Myocyte (in vitro differentiated cells): ENCODE data around the gene PFKFB4. TPM values are rescaled to one million over a fixed set of nuclear protein-coding genes. Genes with fewer than 3 reads are reported as not detected.
"Not testable (repeated sequence)": the region's sequence is repeated elsewhere in the genome, so short reads cannot be mapped to it uniquely, and the experiment has no call there.

Experiments used
- DNase-seq: peaks from one replicate; pipeline ENCODE4 v3.0.0-alpha.2; 2012; ENCODE audit warnings: low read depth
- total RNA-seq: library from RNA; depleted of rRNA; stranded (reverse); fragments of >200 nt; gene quantifications from 2 replicates; pipeline ENCODE4 v1.2.3, GENCODE V29; 2014

PFKFB4 gene
- total RNA-seq, 1 donor from 2014 or later, result 8.1 TPM

DNA sequence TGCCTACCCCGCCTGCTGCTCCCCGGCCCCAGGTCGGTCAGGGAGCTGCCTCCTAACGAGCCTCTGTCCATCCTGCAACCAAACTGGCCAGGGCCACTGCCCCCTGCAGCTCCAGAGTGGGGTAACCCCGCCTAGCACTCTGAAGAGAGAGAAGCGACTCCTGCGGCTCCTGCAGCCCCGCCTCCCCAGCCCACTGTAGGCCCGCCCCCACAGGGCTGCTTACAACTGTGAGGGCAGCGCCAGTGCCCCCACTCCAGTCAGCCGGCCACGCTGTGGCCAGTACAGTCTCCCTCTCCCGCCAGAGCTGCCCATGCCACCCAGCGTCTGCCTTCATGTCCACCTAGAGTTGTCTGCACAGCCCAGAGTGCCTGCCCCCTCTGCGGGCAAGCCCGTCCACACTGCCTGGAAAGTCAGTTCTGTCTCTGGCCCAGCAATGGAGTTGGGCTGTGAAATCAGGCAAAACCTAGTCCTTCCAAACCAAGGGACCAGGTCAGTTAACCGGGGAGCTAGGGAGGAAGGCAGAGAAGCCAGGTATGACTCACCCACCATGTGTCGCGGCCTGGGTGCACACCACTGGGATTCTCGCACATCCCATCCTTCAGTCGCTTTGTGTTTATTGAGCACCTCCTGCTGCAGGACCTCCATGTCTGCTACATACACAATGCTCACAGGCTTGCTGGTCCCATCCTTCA is 4.6 kb upstream of the PFKFB4 start:
- DNase-seq, result peak; percentile 88

DNA sequence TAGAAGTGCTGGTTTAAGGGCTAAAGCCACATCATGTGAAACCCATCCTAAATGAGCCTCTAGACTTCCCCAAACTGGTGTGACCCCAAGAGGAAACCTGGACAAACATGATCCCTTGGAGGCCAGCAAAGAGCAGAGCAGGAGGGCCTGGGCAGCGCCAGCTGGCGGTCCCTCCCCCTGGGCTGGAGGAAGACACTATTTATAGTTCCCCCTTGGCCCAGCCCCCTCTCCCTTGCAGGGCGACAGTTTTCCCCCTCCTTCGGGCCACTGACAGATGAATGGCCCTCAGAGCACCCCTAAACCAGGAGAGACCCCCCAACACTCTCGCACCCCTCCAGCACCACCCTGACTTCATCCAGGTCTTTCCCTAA is 4.0 kb upstream of the PFKFB4 start:
- peak; percentile 76 for DNase-seq

DNA sequence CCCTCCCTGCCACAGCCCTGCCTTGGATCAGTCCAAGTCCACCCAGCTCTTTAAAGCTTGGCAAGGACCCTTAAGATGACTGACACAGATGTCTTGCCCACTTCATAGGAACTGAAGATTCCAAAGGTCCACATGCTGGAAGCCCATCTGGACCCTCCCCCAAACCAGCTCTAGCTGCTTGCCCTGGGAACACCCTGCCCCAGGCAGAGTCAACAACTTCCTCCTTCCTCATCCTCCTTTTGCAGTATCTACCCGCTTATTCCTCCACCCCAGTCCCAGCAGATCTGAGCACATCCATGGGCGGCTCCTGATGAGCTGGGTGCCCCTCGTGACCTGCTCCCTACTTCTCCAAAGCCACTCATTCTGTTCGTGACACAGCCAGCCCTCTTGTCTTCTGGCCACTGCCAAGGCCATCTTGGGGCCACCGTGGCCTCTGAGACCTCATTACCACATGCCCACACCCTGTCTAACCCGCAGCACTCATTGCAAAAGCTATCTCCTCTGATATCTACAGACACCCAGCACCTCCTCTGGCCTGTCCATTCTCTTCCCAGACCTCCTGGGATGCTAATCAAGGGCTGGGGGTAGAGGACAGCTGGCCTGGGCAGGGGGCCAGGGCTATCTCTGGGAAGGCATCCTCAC is 2.0 kb upstream of the PFKFB4 start:
- DNase-seq, result no peak

DNA sequence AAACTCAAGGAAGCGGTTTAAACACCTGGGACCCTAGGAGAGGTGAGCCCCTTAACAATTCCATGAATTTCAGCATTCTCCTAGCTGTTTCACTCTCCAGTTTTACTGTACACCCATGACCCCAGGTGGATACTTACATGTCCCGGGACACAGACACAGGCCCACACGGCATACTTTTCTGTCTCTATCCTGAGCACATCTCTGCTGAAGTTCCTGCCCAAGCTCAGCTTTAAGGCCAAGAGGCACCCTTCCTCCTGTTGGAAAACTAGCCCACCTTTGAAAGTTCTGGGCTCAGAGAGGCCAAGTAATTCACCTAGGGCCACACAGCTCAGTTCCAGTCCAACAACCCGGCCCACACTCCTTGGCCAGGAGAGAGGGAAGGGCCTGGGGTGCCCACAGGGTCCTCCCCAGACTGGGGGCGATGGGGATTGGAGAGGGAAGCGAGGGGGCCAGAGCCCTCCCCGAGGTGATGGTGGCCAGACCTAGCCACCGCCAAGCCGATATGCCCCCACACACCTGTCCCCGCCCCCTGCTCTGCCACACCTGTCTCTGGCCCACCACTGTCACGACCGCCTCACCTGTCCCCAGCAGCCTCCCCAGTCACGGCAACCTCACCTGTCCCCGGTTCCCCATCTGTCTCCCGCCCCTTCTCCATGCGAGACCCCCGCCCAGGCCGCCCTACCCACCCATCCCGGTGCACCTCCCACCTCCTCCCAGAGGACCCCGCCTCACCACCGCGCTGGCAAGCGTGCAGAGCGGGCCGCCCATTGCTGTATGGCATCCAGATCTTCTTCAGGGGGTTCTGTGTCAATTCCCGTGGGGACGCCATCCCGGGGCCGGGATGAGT is 431 bp downstream of the PFKFB4 start:
- DNase-seq, result no peak

DNA sequence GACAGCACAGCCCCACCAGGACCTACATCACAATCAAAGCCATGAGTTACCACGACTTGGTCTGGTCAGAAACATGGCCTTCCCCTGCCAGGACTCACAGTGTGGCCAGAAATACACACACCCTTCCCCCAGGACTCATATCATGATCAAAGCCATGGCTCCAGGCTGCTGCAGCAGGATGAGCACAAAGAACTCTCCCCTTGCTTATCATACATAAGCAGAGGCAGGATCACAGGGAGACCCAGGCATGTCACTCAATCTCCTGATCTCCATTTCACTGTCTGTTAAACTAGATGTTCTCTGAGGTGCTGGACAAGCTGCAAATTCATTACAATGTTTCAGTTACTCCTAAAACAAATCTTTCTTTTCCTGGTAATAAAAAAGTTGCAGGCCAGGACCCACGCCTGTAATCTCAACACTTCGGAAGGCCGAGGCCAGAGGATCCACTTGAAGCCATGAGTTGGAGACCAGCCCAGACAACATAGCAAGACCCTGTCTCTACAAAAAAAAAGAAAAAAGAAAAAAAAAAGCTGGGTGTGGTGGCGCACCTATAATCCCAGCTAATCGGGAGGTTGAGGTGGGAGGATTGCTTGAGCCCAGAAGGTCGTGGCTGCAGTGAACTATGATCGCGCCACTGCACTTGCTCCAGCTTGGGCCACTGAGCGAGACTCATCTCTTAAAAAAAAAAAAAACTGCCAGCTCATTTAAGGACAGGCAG is 1.2 kb downstream of the PFKFB4 start:
- DNase-seq, result no peak

DNA sequence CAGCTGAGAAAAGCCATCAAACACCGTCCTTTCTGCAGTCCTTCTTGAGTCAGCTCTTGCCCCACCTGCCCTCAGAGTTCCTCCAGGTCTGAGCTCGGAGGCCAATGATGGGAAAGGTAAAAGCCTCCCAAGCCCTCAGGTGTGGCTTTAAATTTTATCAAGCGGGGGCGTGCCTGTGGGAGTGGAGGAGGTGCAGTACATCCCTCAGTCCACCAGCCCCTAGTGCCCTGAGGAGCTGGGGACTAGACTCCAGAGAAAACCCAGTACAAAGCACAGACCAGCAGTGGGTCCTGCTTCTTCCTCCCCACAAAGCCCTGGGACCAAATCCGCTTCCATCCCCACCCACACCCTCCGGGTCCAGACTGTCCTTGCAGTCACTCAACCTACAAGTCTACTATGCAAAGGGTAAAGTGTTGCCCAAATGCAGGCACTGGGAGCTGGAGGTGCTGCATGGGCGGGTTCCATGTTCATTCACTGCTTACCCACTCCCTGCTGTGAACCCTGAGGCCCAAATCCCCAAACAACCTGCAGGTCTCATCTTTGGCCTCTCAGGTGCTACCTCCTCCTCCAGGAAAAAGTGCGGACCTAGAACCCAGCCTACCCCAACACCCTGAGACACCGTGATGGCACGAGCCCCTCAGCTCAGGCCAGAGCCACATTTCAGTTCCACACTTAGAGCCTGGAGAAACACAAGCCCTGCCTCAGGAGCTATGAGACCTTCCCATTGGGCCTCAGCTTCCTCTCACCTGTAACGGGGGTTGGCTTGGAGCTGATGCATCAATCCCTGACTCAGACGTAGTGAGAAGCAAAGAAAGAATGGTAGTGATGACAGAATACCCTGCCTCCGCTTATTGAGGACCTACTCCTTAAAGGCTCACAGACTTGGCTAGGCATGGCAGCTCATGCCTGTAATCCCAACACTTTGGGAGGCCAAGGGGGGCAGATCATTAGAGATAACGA is 2.4 kb downstream of the PFKFB4 start:
- DNase-seq, result no peak

DNA sequence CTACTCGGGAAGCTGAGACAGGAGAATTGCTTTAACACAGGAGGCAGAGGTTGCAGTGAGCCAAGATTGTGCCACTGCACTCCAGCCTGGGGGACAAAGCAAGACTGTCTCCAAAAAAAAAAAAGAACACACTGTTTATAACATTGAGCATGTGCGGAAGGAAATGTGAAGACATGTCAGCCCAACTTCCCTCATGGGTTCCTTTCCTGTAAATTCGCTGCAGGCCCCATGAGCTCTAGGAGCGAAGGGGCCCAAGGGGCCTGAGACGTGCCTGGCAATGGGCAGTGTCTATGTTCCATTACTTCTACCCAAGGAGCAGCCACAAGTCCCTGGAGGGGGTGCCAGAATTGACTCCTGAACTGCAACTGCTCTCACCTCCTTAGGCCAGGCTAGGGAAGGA is 3.2 kb downstream of the PFKFB4 start:
- DNase-seq, result no peak

DNA sequence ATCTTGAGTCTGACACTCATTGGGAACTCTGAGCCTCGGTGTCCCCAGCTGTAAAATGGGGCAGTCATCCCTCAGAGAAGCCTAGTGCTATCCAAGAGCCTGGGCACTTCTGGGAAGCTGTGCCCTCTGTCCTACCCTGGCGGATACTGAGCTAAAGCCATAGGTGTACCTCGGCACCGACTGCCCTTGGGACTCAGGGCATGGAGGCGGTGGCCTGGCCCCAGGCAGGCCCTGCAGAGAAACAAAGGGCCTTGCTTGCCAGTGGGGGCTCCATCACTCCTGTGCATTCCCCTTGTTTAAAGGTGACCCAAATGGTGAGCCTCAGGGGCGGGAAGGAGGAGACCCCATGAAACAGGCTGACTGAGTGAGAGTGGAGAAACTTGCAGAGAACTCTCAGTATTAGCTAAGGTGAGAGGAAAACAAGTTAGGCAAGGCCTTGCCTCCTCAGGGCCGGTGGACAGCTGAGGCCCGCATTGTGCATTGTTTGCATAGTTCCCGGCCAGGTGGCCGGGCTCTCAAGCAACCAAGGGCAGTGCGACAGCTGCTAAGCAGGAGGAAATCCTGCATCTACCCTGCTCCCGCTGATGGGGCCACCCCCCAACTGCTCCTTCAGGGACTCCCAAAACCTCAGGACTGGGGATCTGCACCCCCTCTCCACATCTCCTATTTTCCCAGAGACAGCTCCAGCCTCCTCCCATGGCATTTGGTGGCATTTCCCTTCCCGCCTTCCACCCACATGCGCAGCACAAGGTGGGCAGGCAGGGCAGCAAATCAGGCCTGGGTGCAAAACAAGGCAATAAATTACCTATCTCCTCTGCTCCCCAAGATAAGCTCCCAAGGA is 4.3 kb downstream of the PFKFB4 start:
- DNase-seq, result peak; percentile 50

DNA sequence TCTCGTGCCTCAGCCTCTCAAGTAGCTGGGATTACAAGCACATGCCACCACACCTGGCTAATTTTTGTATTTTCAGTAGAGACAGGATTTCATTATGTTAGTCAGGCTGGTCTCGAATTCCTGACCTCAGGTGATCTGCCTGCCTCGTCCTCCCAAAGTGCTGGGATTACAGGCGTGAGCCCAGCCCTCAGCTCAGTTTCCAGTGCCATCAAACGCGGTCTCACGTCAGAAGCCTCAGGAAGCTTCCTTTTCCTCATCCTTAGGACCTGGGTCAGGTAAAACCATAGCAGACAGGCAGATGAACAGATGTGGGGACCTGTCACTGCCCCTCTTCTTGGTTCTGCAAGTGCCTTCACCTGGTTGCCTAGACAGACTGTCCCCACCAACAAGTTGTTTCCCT is 5.0 kb downstream of the PFKFB4 start:
- not testable (repeated sequence) for DNase-seq

DNA sequence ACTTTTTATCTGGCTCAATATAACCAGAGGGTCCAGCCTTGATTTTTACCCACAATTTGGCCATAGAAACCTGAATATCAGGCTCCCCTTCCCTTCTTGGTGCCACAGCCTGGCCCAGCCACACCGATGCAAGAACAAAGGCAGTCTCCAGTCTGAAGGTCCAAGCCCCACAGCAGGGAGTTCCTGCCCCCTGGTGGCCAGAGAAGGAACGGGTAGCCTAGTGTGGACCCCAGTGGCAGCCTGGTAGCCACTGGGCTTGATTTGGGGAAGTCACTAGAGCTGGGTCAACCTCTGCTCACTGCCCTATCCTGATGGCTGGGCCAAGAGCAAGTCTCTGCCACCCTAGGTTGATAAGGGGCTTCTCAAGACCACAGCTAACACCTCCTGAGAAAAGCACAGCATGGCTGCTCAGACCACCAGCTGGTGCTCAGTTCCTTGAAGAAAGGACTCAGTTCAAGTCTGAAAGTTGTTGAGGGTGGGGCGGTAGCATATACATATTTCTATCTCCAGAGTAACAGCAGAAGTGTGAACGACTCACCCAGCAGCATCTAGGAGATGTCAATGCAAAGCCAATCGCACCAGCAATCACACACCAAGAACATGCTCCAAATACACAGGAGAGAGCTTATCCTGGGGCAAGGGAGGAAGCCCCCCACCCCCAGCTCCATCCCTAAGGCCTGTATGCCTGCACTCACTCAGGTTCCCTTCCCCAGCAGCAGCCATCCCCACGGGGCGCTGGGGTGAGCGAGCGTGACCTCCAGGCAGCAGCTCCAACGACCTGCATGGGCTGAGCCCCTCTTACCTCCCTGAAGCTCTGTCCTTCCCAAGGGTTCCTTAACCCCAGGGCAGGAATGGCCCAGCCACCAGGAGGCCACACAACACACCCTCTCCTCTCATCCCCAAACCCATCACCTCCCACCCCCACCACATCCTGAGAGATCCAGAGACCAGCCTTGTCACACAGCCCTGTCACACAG is 7.6 kb downstream of the PFKFB4 start:
- DNase-seq, result peak; percentile 86

DNA sequence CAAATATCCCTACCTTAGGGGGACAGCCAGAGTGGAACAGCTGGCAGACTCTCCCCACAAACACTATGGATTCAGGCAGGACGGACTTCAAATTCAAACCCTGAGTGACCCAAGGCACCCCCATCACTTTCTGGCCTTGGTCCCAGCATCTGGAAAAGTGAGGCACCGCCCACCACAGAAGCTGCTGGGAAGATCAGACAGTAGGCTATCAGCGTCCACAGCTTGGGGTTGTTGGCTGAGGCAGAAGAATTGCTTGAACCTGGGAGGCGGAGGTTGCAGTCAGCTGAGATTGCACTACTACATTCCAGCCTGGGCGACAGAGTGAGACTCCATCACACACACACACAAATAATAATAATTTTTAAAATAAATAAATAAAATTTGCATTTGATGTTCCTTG is 8.5 kb downstream of the PFKFB4 start:
- no peak for DNase-seq

DNA sequence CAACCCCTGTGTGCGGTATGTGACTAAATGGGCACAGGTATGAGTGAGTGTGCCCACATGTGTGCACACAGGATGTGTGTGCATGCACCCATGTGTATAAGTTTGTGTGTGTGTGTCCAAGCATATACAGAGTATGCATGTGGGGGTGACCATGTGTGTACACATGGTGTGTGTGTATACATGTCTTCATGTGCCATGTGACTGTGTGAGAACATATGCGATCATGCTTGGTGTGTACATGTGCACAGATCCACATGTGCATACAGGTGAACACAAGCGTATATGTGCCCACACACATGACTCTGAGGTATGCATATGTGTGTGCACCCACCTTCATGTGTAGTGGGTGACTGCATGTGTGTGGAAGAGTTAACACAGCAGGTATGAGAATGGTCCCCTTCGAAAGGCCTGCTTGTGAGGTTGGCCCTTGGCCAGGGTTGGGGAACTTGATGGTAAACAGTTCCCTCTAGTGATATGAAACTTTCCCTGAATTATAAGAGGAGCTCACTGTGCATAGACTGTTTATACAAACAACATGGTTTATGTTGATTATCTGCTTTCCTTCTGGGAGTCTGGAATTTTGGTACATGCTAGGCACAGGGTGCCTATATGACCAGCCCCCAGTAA is 10.3 kb downstream of the PFKFB4 start:
- no peak for DNase-seq

DNA sequence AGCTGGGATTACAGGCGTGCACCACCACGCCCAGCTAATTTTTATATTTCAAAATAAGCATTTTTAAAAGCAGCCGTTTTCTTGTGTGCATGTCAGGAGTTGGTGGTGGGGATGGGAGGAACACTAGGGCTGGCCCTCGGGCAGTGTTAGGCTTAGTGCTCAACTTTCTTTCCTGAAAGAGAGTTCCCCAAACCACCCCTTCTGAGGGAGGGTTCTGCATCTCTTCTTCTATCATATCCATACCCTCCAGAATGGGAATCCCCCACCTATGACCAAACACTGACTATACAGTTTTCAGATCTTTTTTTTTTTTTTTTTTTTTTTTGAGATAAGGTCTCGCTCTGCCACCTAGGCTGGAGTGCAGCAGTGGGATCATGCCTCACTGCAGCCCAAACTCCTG is 12.5 kb downstream of the PFKFB4 start:
- DNase-seq, result no peak

DNA sequence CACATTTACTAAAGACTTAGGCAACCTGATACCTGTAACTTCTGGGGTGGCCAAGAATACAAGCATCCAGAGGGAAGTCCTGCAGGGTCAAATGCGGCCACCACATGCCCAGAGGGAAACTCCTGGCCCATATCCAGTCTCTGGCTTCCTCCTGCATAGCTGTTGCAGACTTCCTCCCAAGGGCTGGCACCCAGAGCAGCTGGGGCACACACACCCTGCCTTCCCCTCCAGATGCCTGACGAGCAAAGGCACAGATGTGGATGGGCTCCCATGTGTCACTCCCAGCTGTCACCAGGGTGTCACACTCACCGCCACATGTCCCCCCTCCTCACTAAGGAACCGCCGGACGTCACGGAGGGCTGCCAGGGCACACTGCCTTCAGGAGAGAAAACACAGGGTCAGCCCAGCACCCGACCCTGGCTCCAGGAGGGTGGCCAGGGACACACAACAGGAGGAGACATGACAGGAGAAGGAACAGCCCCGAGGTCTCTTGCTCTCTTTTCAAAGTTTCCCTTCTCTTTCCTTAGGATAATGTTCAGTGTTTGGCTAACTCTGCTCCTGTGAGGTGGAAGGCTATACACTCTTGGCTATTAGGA is 13.2 kb downstream of the PFKFB4 start:
- peak; percentile 70 for DNase-seq

DNA sequence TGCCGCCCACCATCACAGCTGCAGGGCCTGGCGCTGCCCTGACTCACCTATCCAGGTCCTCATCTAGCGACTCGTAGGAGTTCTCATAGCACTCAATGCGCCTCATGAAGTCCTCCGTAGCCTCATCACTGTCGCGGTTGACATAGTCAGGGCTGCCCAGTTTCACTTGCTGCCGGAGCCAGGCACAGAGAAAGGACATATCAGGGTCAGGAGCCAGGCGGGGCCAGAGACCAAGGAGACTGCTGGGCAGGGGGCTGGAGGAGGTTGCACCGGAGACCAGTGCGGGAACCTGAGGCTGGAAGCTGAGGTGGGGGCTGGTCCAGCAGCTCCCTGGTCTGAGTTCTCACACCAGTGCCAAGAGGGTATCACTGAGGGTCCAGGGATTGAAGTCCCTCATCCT is 18.2 kb downstream of the PFKFB4 start:
- DNase-seq, result no peak

DNA sequence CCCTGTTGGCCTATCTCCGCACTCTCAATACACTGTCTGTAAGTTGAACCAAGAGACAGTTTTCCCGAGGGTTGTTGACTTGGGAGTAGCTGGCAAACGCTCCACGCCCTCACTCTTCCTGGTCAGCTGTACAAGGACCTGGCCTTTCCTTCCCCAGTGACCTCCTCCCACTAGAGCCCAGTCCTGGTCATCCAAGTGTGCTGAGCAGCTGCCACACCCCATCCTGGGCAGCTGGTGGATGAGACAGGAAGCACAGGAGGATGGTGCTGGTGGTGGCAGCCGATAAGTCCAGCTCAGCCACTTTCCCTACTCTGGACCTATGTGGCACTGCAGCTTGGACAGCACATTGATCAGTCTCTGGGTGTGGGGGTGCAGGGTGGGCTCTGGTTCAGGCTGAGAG is 19.8 kb downstream of the PFKFB4 start:
- peak; percentile 31 for DNase-seq

DNA sequence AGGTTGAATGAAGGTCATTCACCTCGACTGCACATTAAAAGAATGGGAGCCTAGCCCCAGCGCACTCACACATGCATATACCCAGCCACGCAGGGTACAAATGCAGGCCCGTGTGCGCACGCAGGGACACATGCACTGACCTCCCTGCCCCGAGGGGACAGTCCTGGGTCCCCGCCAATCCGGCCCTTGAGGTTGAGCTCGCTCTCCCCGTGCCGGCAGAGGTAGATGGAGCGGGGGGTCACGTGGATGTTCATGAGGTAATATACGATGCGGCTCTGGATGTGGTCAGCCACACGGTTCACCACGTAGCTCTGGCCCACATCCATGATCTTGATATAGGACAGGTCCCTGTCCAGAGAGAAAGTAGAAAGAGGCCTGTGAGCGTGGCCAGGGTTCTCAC is 20.5 kb downstream of the PFKFB4 start:
- DNase-seq, result no peak
